ENCODE results near the gene CYP4A22. TPM values are rescaled to one million over a fixed set of nuclear protein-coding genes. Genes with fewer than 3 reads are reported as not detected.
"Not testable (repeated sequence)": the region's sequence is repeated elsewhere in the genome, so short reads cannot be mapped to it uniquely, and the experiment has no call there.

The CYP4A22 gene
- total and polyA plus RNA-seq, 2 donors (not counting 3 experiments of a cell fraction or from before 2014, with no cell fraction given): not detected

DNA sequence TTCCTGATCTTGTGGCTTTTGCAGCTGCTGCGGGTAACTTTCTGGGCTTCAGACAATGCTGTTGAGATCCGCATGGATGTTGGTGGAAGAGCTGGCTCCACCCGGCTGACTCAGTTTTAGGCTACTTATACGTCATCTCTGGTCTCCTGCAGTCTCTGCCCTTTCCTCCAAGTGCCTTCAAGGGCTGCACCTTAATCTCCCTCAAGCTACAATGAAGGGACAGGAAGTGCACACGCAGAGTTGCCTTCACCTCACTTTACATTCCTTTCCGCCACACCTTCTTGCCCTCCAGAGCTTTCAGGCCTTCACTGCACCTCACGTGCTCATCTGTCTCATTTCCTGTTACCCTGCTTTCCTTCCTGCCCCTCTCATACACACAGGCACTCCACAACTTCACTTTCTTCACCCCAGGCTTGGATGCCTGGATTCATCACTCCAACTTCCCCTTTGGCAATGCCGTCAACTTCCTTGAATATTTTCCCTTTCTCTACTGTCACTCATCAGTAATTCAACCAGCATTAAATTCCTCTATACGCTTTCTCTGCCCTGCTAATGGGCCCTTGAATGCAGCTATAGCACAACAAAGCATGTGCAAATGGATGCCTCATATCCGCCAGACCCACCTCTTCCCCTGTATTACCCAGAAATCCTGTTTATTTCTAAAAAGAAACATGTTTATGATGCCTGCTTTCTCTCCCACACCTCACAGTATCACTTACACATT, 29.2 kb upstream of the CYP4A22 start:
- Histone ChIP-seq H3K27ac (ENCODE audit: insufficient read depth, low read depth, low read length) (peak overlapping the region; percentile 45), H3K4me2 (ENCODE audit: insufficient read depth, low read length) (peak overlapping the region; percentile 34), H3K4me1 (ENCODE audit: control insufficient read depth, extremely low read depth, insufficient read depth, low read length) (peaks cover 10% of the 10 kb centered on the region), H2AFZ (ENCODE audit: low read depth, low read length) (peak overlapping the region; percentile 86)
- H3K79me2 ChIP-seq (ENCODE audit: control insufficient read depth, insufficient read depth, low read length); H3K4me3 ChIP-seq (replicated peaks in 1 of 3; ENCODE audit: insufficient read depth in 1 of 3, low read depth in 1 of 3, low read length in 3 of 3); BruUV-seq (replicated peaks); H3K9me3 ChIP-seq (replicated peaks; ENCODE audit: control insufficient read depth, insufficient read depth, low read length); H4K20me1 ChIP-seq (replicated peaks; ENCODE audit: control insufficient read depth, extremely low read depth, insufficient read depth, low read length); dilution Hi-C loops (cut with MboI; ENCODE audit: extremely low pct_ligation_motif_present, low sequenced_read_pairs); H3K27me3 ChIP-seq (ENCODE audit: control insufficient read depth in 2 of 2, insufficient read depth in 2 of 2, low read length in 2 of 2); POLR2A ChIA-PET; H3K36me3 ChIP-seq (ENCODE audit: control insufficient read depth in 2 of 2, extremely low read depth in 1 of 2, insufficient read depth in 2 of 2, low read length in 2 of 2); H3K9me1 ChIP-seq (replicated peaks; ENCODE audit: control insufficient read depth, extremely low read depth, insufficient read depth, low read length); H3K9ac ChIP-seq (replicated peaks; ENCODE audit: extremely low read depth, insufficient read depth, low read length): not testable (repeated sequence)
- FAIRE-seq: peak; percentile 90
- CTCF ChIA-PET: interaction anchor here (0.9 to 1.2 kb wide), 2 partner anchors 66 to 67 kb away, joined by 3 read pairs; no protein-coding TSS in a partner anchor
- TF ChIP-seq FOS (IDR thresholded peaks at IDR 0.05; ENCODE audit: borderline replicate concordance, insufficient read depth, low read length): peak; percentile 56
- intact Hi-C loops (cut with micrococcal nuclease): loop anchor here (10.0 kb wide), 1 partner anchor 353 kb away; no protein-coding TSS in a partner anchor
- DNase-seq (ENCODE audit: low read depth, low spot score): peak; percentile 46

DNA sequence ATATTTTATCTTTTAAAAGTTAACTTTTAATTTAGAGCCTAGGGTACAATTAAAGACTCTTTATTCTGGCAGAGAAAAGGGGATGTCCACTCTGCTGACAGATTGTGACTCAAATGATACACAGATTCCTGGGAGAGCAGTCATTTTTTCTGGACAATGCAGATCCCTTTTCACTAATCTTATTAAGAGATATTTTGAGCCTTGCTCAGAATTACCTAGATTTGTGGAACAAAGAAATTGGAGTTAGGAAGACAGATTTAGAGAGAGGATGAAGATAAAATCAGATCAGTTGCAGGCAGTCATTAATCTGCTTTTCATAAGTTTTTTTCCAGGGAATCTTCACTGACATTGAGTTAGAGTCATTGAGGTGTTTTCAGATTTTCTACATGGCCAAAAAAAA, 27.8 kb upstream of the CYP4A22 start:
- CTCF ChIA-PET; H3K27ac ChIP-seq (ENCODE audit: insufficient read depth, low read depth, low read length); dilution Hi-C loops (cut with MboI; ENCODE audit: extremely low pct_ligation_motif_present, low sequenced_read_pairs); H2AFZ ChIP-seq (ENCODE audit: low read depth, low read length); FAIRE-seq; H3K4me2 ChIP-seq (ENCODE audit: insufficient read depth, low read length); BruUV-seq (replicated peaks); H3K36me3 ChIP-seq (ENCODE audit: control insufficient read depth in 2 of 2, extremely low read depth in 1 of 2, insufficient read depth in 2 of 2, low read length in 2 of 2); H3K79me2 ChIP-seq (ENCODE audit: control insufficient read depth, insufficient read depth, low read length); H3K9me3 ChIP-seq (replicated peaks; ENCODE audit: control insufficient read depth, insufficient read depth, low read length); H4K20me1 ChIP-seq (replicated peaks; ENCODE audit: control insufficient read depth, extremely low read depth, insufficient read depth, low read length); H3K9me1 ChIP-seq (replicated peaks; ENCODE audit: control insufficient read depth, extremely low read depth, insufficient read depth, low read length); POLR2A ChIA-PET; DNase-seq (ENCODE audit: low read depth, low spot score); H3K9ac ChIP-seq (replicated peaks; ENCODE audit: extremely low read depth, insufficient read depth, low read length); H3K4me3 ChIP-seq (replicated peaks in 1 of 3; ENCODE audit: insufficient read depth in 1 of 3, low read depth in 1 of 3, low read length in 3 of 3); H3K27me3 ChIP-seq (ENCODE audit: control insufficient read depth in 2 of 2, insufficient read depth in 2 of 2, low read length in 2 of 2): not testable (repeated sequence)
- intact Hi-C loops (cut with micrococcal nuclease): loop anchor here (10.0 kb wide), 1 partner anchor 355 kb away; no protein-coding TSS in a partner anchor
- H3K4me1 ChIP-seq (ENCODE audit: control insufficient read depth, extremely low read depth, insufficient read depth, low read length): peaks cover 10% of the 10 kb centered on the region
